GM04504 (cell line): ENCODE results near the gene AJM1.
"Not testable (repeated sequence)": the region's sequence is repeated elsewhere in the genome, so short reads cannot be mapped to it uniquely, and the experiment has no call there.

ENCODE experiments used
- DNase-seq: peaks from one replicate; pipeline ENCODE4 v3.0.0-alpha.2; 2012; ENCODE audit warnings: low read depth

The AJM1 gene

DNA sequence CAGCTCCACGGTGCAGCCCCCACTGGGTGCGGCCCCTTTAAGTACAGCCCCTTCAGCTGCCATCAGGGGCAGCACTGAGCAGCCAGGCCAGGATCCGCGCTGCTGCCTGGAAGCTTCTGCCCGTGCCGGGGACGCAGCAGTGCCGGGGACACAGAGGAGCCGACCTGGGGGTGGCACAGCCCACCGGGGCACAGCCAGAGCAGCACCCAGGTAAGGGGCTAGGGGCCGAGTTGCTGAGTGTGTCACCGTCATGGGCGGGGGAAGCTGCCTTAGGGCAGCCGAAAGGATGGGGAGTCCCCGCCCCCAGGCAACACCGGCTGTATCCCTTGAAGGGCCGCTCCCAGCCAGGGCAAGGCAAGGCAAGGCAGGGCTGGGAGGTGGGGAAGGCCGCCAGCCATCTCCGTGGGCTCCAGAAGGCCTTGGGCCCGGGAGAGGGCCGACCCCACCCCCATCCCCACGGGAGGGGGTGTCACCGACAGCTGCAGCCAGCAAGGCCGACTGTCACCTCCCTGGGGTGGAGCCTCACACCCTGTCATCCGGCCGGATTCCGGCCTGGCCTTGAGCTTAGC, at the start of gene AJM1:
Gene AJM1, plus strand, starts transcription at position 99 of the 569 bp plus-strand sequence. CDS start 1,937 bp downstream, outside the sequence.
- peak; percentile 36 for DNase-seq

DNA sequence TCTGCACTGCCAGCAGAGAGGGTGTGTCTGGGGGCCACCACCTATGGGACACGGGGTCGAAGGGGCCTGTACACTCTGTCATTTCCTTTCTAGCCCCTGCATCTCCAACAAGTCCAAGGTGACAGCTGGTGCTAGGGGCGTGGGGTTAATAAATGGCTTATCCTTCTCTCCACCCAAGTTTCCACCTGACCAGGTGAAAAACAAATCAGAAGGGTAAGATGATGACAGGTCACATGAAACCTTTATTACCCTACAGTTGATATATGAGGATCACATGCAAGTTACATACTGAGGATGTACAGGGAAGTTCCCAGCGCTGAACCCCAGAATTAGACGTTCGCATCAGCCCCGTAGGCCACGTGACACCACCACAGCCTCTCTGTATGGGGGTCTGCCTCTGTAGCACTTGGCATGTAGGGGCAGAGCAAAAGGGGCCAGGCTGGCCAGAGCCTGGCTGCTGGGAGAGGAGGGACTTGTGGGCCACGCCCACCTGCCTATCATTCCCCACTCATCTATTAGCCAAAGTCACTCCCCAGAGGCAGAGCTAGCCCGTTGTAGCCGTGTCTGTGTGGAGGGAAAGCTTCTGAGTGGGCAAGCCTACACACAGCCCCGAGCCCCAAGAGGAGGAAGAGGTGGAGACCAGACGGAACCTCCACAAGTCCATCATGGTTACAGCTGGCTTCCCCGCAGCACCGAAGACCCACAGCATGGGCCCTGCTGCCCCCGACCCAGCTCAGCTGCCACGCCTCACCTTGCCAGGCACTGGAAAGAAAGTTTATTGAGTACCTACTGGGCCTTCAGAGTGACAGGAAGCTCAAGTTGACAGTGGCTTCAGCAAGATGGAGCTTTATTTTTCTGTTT, 49.0 kb upstream of the AJM1 start:
- no peak for DNase-seq

DNA sequence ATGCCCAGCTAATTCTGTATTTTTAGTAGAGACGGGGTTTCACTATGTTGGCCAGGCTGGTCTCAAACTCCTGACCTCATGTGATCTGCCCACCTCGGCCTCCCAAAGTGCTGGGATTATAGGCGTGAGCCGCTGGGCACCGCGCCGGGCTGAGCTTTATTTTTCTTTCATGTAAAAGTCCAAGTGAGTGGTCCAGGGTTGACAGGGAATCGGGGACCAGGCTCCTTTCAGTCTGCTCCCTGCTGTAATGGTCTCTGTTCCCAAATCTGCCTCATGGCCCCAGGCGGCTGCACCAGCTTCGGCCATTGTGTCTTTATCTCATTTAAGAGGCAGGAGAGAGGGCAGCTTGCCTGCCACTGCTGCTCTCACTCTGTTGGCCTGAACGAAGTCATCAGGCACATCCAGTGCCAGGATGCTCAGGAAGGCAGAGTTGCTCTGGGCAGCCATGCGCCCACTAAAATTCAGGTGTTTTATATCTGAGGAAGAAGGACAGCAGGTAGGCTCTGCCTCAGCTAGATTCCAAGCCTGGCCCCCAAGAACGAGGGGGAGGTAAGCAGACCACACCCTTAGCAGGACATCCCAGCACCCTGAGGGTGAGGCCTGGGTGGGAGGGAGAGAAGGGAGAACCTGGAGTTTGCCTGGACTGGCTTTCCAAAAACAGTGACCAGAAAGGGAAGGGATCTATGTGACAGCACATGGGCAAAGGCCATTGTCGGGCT, 47.8 kb upstream of the AJM1 start:
- DNase-seq: no peak

DNA sequence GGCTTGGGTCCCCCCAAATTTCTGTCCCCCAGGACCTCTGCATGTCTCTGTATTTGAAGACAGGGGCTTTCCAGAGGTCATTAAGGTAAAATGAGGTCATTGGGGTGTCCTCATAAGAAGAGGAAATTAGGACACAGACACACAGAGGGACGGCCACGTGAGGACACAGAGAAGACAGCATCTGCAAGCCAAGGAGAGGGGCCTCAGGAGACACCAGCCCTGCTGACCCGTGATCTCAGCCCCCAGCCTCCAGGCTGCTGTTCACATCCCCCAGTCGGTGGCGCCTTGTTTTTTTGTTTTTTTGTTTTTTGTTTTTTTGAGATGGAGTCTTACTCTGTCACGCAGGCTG, 47.3 kb upstream of the AJM1 start:
- no peak for DNase-seq

DNA sequence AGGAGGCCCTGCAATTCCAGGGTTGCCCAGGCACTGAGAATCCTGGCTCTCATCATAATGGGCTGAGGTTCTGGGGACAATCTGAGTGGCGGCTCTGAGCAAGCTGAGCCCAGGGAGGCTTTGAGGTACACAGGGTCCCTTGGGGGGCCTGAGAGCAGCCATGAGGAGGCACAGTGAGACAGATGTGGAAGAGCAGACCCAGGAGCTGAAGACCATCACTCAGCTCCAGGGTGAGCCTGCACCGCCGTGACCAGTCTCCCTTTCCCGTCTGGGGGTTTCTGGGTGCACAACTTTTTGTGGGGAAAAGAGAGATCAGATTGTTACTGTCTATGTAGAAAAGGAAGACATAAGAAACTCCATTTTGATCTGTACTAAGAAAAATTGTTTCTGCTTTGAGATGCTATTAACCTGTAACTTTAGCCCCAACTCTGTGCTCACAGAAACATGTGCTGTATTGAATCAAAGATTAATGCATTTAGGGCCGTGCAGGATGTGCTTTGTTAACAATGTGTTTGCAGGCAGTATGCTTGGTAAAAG, 46.0 kb upstream of the AJM1 start, which contains the start of gene CCDC183:
Gene CCDC183, plus strand, starts transcription at position 101 of the 537 bp plus-strand sequence. Its CDS starts 60 bp downstream, at position 161.
- DNase-seq: no peak

DNA sequence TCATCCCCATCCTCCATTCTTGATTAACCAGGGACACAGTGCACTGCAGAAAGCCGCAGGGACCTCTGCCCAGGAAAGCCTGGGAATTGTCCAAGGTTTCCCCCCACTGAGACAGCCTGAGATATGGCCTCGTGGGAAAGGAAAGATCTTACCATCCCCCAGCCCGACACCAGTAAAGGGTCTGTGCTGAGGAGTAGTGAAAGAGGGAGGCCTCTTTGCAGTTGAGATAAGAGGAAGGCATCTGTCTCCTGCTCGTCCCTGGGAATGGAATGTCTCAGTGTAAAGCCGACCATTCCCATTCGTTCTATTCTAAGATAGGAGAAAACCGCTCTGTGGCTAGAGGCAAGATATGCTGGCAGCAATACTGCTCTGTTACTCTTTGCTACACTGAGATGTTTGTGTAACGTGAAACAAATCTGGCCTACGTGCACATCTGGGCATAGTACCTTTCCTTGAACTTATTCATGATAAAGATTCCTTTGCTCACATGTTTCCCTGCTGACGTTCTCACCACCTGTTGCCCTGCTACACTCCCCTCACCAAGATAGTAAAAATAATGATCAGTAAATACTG, 45.4 kb upstream of the AJM1 start:
- DNase-seq: not testable (repeated sequence)

DNA sequence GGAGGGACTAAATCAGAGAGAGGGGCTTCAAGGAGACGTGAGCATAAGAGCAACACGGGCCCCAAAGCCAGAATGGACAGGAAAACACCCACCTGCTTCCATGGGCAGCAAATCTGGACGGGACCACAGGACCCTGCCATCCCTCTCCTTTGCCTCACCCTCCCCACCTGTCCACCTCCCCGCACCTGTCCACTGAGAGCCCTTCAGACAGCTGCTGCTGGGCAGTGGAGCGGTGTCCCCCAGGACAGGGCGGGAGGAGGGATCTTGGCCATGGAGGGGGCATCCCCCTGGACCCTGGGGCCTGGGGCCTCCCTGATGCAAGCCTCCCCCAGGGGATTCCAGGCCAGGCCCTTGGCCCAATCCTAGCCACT, 43.6 kb upstream of the AJM1 start:
- DNase-seq: no peak

DNA sequence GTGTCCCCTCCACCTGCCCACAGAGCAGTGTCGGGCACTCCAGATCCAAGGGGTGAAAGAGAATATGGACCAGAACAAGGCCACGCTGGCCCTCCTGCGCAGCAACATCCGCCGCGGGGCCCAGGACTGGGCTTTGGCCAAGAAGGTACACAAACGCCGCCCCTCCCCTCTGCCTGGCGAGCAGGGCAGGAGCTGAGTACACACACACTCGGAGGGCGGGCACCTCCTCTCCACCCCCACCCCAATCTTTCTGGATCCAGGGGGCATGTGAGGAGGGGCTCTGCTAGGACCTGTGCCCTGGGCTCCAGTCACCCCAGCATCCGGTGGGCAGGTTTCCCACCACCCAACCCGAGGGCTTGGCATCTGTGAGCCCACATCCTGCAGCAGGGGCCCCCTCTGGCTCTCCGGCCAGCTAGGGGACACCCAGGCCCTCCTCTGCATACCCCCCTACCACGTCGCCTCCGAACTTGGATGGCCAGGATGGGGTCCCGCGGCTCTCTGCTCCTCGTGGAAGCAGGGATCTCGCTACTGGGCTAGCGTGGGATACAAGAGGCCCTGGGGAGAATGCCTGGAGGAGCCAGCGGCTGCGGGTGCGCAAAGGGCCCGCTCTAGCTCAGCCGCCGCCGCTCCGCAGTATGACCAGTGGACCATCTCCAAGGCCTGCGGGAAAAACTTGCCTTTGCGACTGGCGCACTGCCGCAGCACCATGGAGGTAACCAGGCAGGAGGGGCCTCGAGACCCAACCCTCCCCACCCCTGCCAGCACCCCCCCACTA, 43.0 kb upstream of the AJM1 start:
- DNase-seq: no peak

DNA sequence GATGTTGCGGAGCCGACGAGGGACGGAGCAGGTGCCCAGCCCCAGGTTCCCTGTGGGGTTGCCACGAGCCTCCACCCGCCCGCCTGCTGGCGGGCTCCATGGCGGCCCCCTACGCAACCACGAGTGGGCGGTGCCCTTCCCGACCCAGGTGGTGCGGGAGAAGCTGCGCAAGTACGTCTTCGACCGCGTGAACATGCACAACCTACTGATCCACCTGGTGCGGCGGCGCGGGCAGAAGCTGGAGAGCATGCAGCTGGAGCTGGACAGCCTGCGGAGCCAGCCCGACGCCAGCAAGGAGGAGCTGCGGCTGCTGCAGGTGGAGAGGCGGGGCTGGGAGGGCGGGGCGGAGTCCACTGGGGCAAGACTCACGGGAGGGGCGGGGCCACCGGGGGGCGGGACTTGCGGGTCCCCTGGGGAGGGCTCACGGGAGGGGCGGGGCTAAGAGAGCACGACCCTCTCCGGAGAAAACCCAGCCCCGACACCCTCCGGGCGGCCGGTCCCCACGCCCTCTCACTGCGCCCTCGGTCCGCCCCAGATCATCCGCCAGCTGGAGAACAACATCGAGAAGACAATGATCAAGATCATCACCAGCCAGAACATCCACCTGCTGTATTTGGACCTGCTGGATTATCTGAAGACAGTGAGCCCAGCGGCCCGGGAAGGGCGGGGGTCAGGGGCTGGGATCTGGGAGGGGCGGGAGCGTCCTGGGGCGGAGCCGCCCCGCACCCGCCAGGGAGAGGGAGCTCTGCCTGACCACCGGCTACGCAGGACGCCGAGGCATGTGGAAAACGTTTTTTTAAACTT, 42.2 kb upstream of the AJM1 start:
- no peak for DNase-seq

DNA sequence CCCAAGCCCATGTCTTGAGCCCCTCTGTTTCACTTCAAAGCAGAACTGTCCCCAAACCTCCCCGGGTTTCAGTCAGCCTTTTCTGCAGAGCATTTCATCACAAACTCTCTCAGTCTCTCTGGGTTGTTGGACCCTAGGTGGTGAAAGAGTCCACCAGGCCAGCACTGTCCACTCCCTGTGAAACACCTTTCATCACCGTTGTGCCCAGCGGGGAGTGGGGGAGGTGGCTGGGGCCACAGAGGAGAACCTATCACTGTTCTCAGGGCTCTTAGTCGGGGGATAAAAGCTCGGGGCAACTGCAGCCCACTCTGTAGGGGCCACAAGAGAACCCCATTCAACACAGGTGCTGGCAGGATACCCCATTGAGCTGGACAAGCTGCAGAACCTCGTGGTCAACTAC, 40.0 kb upstream of the AJM1 start:
- DNase-seq: no peak

DNA sequence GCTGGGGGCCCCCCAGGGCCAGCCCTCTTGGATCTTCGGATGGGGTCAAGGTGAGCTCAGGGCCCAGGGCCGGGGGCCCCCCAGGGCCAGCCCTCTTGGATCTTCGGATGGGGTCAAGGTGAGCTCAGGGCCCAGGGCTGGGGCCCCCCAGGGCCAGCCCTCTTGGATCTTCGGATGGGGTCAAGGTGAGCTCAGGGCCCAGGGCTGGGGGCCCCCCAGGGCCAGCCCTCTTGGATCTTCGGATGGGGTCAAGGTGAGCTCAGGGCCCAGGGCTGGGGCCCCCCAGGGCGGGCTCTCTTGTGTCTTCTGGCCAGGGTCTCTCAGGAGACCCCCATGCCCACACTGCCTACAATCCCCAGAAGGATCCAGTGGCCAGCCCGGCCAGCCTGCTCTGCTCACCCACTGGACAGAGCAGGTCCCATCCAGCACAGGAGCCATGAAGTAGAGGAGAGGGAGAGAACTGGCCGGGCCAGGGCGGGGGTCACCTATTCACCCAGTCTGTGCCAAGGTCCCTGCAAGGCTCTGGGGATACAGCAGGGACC, 39.2 kb upstream of the AJM1 start:
- DNase-seq: not testable (repeated sequence)

DNA sequence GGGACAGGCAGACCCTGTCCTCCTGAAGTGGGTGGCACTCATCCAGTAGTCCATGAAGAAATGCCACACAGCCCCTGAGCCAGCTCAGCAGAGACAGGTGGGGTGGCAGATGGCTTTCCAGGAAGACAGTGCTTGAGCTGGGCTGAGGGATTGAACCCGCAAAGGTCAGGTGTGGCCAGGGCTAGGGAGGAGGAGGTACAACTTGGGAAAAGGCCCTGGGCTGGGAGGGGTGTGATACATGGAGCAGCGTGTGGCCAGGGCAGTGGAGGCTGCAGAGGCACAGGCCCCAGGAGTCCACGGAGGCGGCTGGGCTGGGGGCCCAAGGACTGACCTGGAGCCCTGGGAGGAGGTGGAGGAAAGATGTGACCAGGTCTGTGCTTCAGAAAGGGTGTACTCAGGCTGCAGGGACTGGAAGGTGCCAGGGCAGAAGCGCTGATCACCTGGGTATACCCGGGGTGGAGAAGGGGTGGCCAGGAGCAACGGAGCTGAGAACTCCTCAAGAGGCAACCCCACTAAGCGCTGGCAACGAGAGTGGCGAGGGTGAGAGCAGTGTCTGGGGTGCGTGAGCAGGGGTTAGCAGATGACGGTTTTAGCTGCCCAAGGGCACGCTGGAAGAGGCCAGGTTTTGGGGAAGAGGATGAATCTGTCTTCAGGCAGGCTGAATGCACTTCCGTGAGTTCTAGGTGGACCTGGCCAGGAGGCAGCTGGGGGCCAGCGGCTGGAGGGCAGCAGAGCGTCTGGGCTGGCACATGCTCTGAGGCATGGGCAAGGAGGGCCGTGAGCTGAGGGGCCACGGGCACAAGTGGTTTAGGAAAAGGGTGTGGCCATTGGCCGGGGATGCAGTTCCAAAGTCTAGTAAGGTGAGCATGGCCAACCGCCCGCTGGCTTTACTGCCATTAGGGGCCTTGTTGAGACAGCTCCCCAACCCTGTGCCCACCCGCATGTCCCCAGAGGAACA, 38.4 kb upstream of the AJM1 start:
- no peak for DNase-seq

DNA sequence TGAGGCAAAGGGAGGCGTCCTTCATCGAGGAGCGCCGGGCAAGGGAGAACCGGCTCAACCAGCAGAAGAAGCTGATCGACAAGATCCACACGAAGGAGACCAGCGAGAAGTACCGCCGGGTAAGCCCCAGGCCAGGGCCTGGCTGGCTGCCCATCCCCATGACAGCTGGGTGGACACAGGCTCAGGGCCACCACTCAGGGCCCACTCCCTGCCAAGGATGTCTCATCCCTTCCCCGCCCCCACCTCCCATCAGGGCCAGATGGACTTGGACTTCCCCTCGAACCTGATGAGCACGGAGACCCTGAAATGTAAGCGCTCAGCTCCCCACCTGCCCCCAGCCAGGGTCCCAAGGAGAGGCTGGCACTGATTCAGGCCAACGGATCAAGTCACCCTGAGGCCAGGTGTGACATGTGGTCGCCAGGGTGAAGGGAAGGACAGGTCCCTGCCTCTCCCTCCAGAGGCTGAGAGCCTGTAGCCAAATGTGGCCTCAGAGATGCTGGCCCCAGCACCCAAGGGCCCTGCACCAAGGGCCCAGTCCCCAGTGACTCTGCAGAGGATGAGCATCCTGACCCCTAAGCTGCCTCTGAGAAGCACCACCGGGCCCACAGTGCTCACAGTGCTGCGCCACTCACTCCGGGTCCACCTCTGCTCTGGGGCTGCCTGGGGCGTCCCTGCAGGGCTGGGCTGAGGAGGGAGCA, 37.6 kb upstream of the AJM1 start:
- DNase-seq: no peak

DNA sequence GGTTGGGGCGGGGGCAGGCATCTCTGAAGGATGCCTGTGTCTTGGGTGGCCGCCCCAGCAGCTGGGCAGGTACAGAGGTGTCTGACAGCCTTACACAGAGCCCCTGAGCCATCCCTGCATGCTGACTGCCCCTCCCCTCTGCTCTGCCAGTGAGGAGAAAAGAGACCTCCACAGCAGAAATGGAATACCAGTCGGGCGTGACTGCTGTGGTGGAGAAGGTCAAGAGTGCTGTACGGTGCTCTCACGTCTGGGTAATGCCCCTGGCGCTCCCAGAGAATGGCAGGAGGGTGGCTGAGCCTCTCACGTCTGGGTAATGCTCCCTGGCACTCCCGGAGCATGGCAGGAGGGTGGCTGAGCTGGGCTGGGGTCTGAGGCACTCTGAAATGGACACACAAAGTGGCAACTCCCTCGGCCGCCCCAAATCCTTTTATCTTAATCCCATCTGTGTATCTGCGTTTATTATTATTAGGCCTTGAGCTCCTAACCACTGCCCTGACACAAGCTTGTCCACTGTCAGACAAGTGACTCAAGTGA, 37.0 kb upstream of the AJM1 start:
- DNase-seq: no peak

DNA sequence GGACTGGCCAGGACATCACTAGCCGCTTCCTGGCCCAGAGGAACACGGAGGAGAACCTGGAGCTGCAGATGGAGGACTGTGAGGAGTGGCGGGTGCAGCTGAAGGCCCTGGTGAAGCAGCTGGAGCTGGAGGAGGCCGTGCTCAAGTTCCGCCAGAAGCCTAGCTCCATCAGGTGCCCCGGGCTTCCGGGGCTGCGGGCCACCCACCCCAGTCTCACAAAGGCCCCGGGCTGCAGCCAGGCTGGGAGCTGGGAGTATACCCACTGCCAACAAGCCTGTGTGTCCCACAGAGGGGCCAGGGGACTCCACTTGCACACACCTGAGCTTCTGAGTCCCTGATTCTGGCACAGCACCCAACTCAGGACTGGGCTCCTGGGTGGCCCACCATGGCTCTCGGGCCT, 36.2 kb upstream of the AJM1 start:
- DNase-seq: no peak

DNA sequence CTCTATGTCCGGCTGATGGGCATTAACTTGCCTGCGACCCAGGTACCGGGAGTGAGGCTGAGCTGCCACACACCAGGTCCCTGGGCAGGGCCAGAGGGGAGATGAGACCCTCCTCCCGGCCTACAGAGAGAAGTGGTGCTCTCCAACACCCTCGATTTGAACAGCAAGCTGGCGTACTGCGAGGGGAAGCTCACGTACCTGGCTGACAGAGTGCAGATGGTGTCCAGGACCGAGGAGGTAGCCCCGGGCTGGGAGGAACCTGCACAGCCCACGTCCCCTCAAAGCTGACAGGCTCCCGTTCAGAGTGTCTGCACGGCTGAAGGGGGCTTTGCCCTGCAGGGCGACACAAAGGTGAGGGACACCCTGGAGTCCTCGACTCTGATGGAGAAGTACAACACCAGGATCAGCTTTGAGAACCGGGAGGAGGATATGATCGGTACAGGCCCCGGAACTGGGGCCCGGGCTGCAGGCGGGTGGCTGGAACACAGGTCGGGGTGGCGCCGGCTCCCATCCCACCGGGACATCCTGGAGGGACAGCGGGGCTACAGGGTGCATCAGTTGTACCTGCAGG, 35.6 kb upstream of the AJM1 start:
- no peak for DNase-seq

DNA sequence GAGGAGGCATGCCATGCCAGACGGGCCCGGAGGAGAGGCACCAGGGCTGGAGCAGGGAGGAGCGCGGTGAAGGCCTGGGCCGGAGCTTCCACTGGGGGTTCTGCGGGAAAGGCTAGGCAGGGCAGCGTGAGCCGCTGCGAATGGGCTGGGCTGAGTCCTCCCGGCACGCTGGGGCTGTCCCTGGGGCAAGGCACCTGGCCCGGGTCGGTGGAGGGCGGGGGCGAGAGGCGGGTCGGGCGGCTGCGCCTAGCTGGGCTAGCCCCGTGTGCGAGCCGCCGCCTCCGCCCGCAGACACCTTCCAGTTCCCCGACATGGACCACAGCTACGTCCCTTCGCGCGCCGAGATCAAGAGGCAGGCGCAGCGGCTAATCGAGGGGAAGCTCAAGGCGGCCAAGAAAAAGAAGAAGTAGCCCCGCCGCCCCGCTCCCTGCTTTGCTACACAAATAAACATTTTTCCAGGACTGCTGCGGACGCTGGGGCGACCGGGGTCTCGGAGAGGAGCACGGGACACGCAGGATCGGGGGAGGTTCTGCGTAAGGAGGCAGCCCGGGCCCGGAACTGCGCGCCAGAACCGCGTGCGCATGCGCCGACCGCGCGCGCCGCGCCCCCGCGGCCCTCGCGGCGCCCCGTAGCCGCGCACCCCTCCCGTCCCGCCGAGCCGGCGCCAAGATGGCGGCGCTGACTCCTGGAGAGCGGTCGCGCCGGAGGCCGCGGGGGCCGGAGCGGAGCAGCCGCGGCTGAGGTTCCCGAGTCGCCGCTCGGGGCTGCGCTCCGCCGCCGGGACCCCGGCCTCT, 34.8 kb upstream of the AJM1 start, which contains the start of gene RABL6:
Gene RABL6, plus strand, starts transcription at position 668 of the 794 bp plus-strand sequence. CDS start 249 bp downstream, outside the sequence.
- DNase-seq: peak; percentile 41
